GM21786 (cell line): ENCODE data around the gene GAPDHS.

ENCODE experiments used
- ATAC-seq: cut with Tn5 transposase; IDR thresholded peaks from one replicate; pipeline ENCODE4 v1.9.1; 2021; ENCODE audit not compliant: unreplicated experiment

The GAPDHS gene

DNA sequence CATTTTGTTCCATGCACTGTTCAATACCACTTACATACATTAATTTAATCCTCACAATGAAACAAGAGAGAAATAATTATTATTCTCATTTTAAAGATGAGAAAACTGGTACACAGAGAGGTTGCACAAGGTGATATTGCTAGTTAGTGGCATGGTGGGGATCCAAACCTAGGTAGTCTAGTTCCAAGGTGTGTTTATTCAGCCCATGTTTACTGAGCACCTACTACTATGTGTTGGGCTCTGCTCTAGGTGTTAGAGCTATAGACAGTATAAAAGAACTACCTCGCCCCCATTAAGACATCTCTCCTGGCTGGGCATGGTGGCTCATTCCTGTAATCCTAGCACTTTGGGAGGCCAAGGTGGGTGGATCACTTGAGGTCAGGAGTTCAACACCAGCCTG, 49.5 kb downstream of the GAPDHS start:
- ATAC-seq: no peak

DNA sequence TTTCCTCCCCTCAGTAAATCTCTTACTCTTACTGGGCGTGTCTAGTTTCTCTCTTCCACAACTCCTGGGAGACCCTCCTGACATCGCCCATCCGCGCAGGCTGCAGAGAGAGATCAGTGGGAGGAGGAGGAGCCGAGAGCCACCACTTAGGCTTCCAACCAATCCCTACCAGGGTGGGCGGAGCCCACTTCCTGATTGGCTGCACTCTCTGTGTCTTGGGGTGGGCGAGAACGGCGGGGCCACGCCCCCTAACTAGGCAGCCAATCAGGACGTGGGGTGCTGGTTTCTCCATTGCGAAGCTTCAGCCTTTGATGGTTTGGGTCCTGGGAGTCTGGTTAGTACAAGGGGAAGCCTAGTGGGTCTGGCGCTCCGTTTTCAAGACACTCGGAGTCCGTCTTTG, 52.6 kb downstream of the GAPDHS start, which contains the start of gene PMIS2:
TSS of gene PMIS2 (plus strand) at position 326 of the 400 bp plus-strand sequence. CDS start 87 bp downstream, outside the sequence.
- no peak for ATAC-seq

DNA sequence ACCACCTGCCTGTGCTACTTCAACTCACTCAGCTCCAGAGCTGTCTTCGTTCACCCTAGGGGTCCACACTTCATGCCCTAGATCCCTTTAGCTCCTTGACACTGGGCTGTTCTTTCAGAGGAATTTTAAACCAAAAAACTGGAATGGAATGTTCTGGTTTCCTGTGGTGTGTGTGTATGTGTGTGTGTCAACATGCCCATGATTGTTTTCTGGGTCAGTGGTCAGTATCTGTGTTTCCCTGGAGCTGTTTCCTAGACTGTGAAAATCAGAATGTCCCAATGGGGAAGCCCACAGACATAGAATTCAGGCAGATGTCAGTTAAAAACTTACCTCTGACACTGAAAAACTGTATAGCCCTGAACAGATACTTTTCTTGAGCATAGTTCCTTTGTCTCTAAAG, 54.1 kb downstream of the GAPDHS start:
- no peak for ATAC-seq

DNA sequence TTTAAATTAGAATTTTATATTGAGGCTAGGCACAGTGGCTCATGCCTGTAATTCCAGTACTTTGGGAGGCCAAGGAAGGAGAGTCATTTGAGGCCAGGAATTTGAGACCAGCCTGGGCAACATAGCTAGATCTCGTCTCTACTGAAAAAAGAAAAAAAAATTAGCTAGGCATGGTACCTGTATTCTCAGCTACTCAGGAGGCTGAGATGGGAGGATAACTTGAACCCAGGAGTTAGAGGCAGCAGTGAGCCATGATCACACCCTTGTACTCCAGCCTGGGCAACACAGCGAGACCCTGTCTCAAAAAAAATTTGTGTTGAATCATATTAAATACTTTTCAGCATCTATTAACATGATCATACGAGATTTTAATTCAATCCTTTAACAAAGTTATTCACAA, 57.6 kb downstream of the GAPDHS start:
- no peak for ATAC-seq

DNA sequence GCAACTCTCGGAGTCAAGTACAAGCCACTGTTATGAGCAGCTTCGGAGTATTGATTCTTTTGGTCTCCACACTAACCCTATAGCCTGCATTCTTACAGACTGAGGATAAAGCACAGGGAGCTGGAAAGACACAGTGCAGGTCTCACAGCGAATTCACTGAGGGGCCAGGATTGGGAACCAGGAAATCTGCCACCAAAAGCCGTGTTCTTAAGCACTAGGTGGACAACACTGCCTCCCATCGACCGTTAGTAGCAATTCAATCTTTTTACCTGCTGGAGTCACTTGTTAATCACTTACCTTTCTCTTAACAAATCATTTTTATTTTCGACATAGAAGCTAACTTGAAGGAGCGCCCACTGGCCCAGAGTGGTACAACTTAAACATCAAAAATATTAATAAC, 59.0 kb downstream of the GAPDHS start:
- no peak for ATAC-seq
